Uterus (tissue), 4 donors: ENCODE data around the gene SPDYC. TPM values are rescaled to one million over a fixed set of nuclear protein-coding genes. Genes with fewer than 3 reads are reported as not detected.

Experiments used
- DNase-seq, 2 donors: peaks; one replicate each; pipeline ENCODE4 v3.0.0-alpha.2; 2019 to 2020
- H3K27ac ChIP-seq, 2 donors: fragments of 200-600 bp; sonication (generic); 1 replicate in 1 of 2; 2 replicates in 1 of 2; pipeline ENCODE4 v1.5.1; 2016 to 2018
- H3K27me3 ChIP-seq, 2 donors: fragments of 200-600 bp; sonication (generic); one replicate each; pipeline ENCODE4 v1.5.1; 2018 to 2019; ENCODE audit warnings: control low read depth in 1 of 2
- H3K36me3 ChIP-seq, 2 donors: fragments of 200-600 bp; sonication (generic); one replicate each; pipeline ENCODE4 v1.5.1; 2019; ENCODE audit warnings: control low read depth in 1 of 2
- H3K4me1 ChIP-seq, 2 donors: fragments of 200-600 bp; sonication (generic); one replicate each; pipeline ENCODE4 v1.5.1; 2018 to 2019; ENCODE audit warnings: control low read depth in 1 of 2
- H3K4me3 ChIP-seq, 2 donors: fragments of 200-600 bp; sonication (generic); 1 replicate in 1 of 2; 2 replicates in 1 of 2; pipeline ENCODE4 v1.5.1; 2018 to 2019; ENCODE audit warnings: mild to moderate bottlenecking in 1 of 2
- H3K9me3 ChIP-seq, 2 donors: fragments of 200-600 bp; sonication (generic); one replicate each; pipeline ENCODE4 v1.5.1; 2019; ENCODE audit warnings: control low read depth in 1 of 2
- CTCF ChIP-seq, 4 experiments: fragments of 200-600 bp in 2 of 4; fragments of 450-650 bp in 2 of 4; sonication (generic) in 2 of 4; IDR thresholded peaks; one replicate each; pipeline ENCODE4 v1.5.1; 2016 to 2019; ENCODE audit warnings: antibody characterized with exemption in 4 of 4, mild to moderate bottlenecking in 2 of 4, moderate library complexity in 1 of 4
- POLR2A ChIP-seq, 2 donors: fragments of 450-650 bp; IDR thresholded peaks; one replicate each; pipeline ENCODE4 v1.6.1; 2016; ENCODE audit warnings: antibody characterized with exemption in 2 of 2, mild to moderate bottlenecking in 1 of 2, moderate library complexity in 1 of 2
- intact Hi-C: fragments of 100-400 bp; cut with DNase I; formaldehyde crosslinking; loops from one replicate; pipeline ENCODE4 v1.15.1; 2023; ENCODE audit warnings: low total_unique reads
- total RNA-seq, 4 donors: library from RNA; depleted of rRNA in 3 of 4; stranded (reverse); fragments of >200 nt in 3 of 4; gene quantifications; one replicate each; pipeline versions ENCODE4 v1.1.0 to v1.2.4, GENCODE V29; 2014 to 2023
- donor health status: DM: yes; HTN: yes; CAD: no.

Gene SPDYC
- total RNA-seq, 4 donors from 2014 or later: not detected

DNA sequence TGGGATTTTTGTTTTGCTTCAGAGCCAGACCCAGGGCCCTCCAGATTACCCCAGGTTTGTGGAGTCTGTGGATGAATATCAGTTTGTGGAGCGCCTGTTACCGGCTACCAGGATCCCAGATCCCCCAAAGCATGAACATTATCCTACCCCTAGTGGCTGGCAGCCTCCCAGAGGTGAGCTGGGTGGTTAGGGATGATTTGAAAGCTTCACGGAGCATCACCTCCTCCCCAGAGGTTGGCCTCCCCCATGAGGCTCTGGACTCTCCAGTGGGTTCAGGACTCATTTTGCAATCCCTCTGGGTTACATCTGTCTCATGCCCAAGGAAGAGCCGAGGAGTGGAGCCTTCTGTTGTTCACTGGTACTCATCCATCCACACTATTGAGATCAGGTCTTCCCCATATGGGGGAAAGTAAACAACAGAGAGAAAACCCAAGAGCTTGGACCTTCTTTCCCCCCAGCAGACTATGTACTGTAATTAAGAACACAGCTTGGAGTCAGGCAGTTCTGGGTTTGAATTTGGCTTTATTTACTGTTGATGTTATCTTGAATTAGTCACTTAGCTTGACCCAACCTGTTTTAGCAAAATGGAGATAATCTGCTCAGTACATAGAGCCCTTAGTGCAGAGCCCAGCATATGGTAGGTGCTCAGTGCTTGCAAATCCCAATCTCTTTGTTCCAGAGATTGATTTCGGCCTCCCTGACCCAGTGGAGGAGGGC is 45.4 kb upstream of the SPDYC start:
- Histone ChIP-seq H3K27me3 (no peaks in the 10 kb centered on the region), H3K27ac (no peak overlapping the region), H3K4me3 (no peak overlapping the region), H3K9me3 (no peaks in the 10 kb centered on the region), H3K4me1 (peaks cover 5 to 9% of the 10 kb centered on the region in 2 donors), H3K36me3 (no peaks in the 10 kb centered on the region)
- no peak for DNase-seq
- TF ChIP-seq POLR2A (IDR thresholded peaks at IDR 0.05) (no peak), CTCF (IDR thresholded peaks at IDR 0.05) (no peak)
- intact Hi-C loops: no loop called here

GRCh38 chr11:65125197-65126056 is 44.6 kb upstream of the SPDYC start:
- DNase-seq: no peak
- H3K4me3 ChIP-seq: no peak overlapping the region
- intact Hi-C loops: no loop called here
- H3K4me1 ChIP-seq: peaks cover 5 to 9% of the 10 kb centered on the region in 2 donors
- TF ChIP-seq POLR2A (IDR thresholded peaks at IDR 0.05) (no peak), CTCF (IDR thresholded peaks at IDR 0.05) (no peak)
- no peaks in the 10 kb centered on the region for H3K27me3 ChIP-seq
- no peak overlapping the region for H3K27ac ChIP-seq
- no peaks in the 10 kb centered on the region for H3K36me3 ChIP-seq
- no peaks in the 10 kb centered on the region for H3K9me3 ChIP-seq

DNA sequence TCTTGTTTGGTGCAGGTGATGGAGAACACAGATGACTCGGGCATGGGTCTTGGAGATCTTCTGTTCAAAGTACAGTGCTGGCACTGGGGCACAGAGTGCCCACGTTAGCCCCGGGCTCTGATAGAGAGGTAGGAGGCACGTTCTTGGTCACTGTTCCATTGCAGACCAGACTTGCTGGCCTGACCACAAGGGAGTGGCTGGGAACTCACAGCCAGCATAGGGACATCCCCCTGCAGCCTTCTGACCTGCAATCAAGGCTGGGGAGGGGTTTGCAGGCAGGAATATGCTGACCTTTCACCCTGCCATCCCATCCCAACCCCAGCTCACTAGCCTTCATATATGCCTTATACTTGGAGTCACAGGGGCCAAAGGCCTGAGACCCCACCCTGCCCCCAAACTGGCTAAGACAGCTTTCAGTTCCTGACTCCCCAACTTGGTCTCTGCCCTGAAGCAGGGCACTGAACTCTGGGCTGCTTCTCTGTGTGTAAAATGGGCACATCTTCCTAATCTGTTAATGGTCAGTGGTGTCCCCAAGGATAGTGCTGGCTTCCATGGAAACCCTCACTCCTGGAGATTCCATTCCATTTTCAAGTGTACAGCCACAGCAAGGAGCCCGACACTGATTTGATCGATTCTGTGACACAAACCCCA is 43.3 kb upstream of the SPDYC start:
- H3K9me3 ChIP-seq: no peaks in the 10 kb centered on the region
- H3K4me3 ChIP-seq: no peak overlapping the region
- no peaks in the 10 kb centered on the region for H3K27me3 ChIP-seq
- intact Hi-C loops: no loop called here
- no peak for DNase-seq
- H3K27ac ChIP-seq: no peak overlapping the region
- no peaks in the 10 kb centered on the region for H3K4me1 ChIP-seq
- TF ChIP-seq POLR2A (IDR thresholded peaks at IDR 0.05): no peak
- TF ChIP-seq CTCF (IDR thresholded peaks at IDR 0.05): no peak
- no peaks in the 10 kb centered on the region for H3K36me3 ChIP-seq

GRCh38 chr11:65127473-65128181 is 42.4 kb upstream of the SPDYC start:
- Histone ChIP-seq H3K4me1 (no peaks in the 10 kb centered on the region), H3K4me3 (no peak overlapping the region), H3K36me3 (no peaks in the 10 kb centered on the region), H3K9me3 (no peaks in the 10 kb centered on the region), H3K27me3 (no peaks in the 10 kb centered on the region), H3K27ac (no peak overlapping the region)
- no peak for TF ChIP-seq POLR2A (IDR thresholded peaks at IDR 0.05)
- no peak for TF ChIP-seq CTCF (IDR thresholded peaks at IDR 0.05)
- no peak for DNase-seq
- intact Hi-C loops: no loop called here
